HepG2 (cell line): ENCODE data around the gene UBTF. TPM values are rescaled to one million over a fixed set of nuclear protein-coding genes. Genes with fewer than 3 reads are reported as not detected.

Experiments
- AKAP8 ChIP-seq: sonication (generic); formaldehyde crosslinking; IDR thresholded peaks from 2 replicates; pipeline ENCODE4 v1.5.1; 2020; ENCODE audit warnings: mild to moderate bottlenecking, missing genetic modification reagents
- ATF7-NPFF ChIP-seq: sonication (generic); formaldehyde crosslinking; IDR thresholded peaks from 2 replicates; pipeline ENCODE4 v1.8.1; 2023; ENCODE audit warnings: mild to moderate bottlenecking, low read depth, missing genetic modification reagents, moderate library complexity
- CHD4 ChIP-seq: fragments of 200-600 bp; sonication (generic); IDR thresholded peaks from 2 replicates; pipeline ENCODE4 v1.7.0; 2017; ENCODE audit warnings: mild to moderate bottlenecking, low read length, borderline replicate concordance
- ELF1 ChIP-seq: sonication (generic); formaldehyde crosslinking; IDR thresholded peaks from 2 replicates; pipeline ENCODE4 v1.4.0; 2020; ENCODE audit warnings: missing genetic modification reagents
- GABPA ChIP-seq, 2 experiments: IDR thresholded peaks; 2 replicates each; pipeline ENCODE4 v1.6.1; 2011 to 2016; ENCODE audit warnings: low read depth in 2 of 2, low read length in 1 of 2, missing biosample characterization in 1 of 2, missing genetic modification characterization in 1 of 2
- HNRNPL ChIP-seq: fragments of 200-400 bp; formaldehyde crosslinking; IDR thresholded peaks from 2 replicates; pipeline ENCODE4 v1.6.1; 2017; ENCODE audit warnings: mild to moderate bottlenecking, low read depth, low read length
- MYNN ChIP-seq: sonication (generic); formaldehyde crosslinking; IDR thresholded peaks from 2 replicates; pipeline ENCODE4 v1.4.0; 2020; ENCODE audit warnings: mild to moderate bottlenecking, low read depth, missing genetic modification reagents
- POLR2AphosphoS5 ChIP-seq: IDR thresholded peaks from 2 replicates; pipeline ENCODE4 v1.6.1; 2012; ENCODE audit warnings: low read depth, low read length
- SALL2 ChIP-seq: sonication (generic); formaldehyde crosslinking; IDR thresholded peaks from 2 replicates; pipeline ENCODE4 v1.8.1; 2023; ENCODE audit warnings: mild to moderate bottlenecking, missing genetic modification reagents, inconsistent platforms
- SETDB1 ChIP-seq: sonication (generic); formaldehyde crosslinking; IDR thresholded peaks from 2 replicates; pipeline ENCODE4 v1.5.1; 2020; ENCODE audit warnings: missing genetic modification reagents, mild to moderate bottlenecking, borderline replicate concordance
- SMAD1 ChIP-seq: sonication (generic); formaldehyde crosslinking; IDR thresholded peaks from 2 replicates; pipeline ENCODE4 v1.4.0; 2020; ENCODE audit warnings: missing genetic modification reagents, low read depth, mild to moderate bottlenecking, borderline replicate concordance
- STAT6 ChIP-seq: sonication (generic); formaldehyde crosslinking; IDR thresholded peaks from 2 replicates; pipeline ENCODE4 v1.4.0; 2020; ENCODE audit warnings: missing genetic modification reagents, mild to moderate bottlenecking, borderline replicate concordance
- TBP ChIP-seq: sonication (generic); formaldehyde crosslinking; IDR thresholded peaks from 2 replicates; pipeline ENCODE4 v1.5.0; 2020; ENCODE audit warnings: missing genetic modification reagents
- ZFP36L2 ChIP-seq: sonication (generic); formaldehyde crosslinking; IDR thresholded peaks from 2 replicates; pipeline ENCODE4 v1.4.0; 2020; ENCODE audit warnings: missing genetic modification reagents
- ZFY ChIP-seq: sonication (generic); formaldehyde crosslinking; IDR thresholded peaks from 2 replicates; pipeline ENCODE4 v1.4.0; 2020; ENCODE audit warnings: missing genetic modification reagents
- ZKSCAN1 ChIP-seq: fragments of 150-350 bp; IDR thresholded peaks from 2 replicates; pipeline ENCODE4 v1.6.1; 2014; ENCODE audit warnings: low read length
- ZNF138 ChIP-seq: sonication (generic); formaldehyde crosslinking; IDR thresholded peaks from 2 replicates; pipeline ENCODE4 v1.5.0; 2020; ENCODE audit warnings: mild to moderate bottlenecking, low read depth, missing genetic modification reagents
- ZNF282 ChIP-seq: fragments of 450-650 bp; IDR thresholded peaks from 2 replicates; pipeline ENCODE4 v1.6.1; 2018; ENCODE audit not compliant: partially characterized antibody
- ZNF343 ChIP-seq: sonication (generic); formaldehyde crosslinking; IDR thresholded peaks from 2 replicates; pipeline ENCODE4 v1.4.0; 2020; ENCODE audit warnings: mild to moderate bottlenecking, missing genetic modification reagents
- ZNF441 ChIP-seq: sonication (generic); formaldehyde crosslinking; IDR thresholded peaks from 2 replicates; pipeline ENCODE4 v1.7.0; 2021; ENCODE audit warnings: missing genetic modification reagents, borderline replicate concordance
- ZNF550 ChIP-seq: sonication (generic); formaldehyde crosslinking; IDR thresholded peaks from 2 replicates; pipeline ENCODE4 v1.4.0; 2020; ENCODE audit warnings: mild to moderate bottlenecking, missing genetic modification reagents, borderline replicate concordance
- ZNF83 ChIP-seq: sonication (generic); formaldehyde crosslinking; IDR thresholded peaks from 2 replicates; pipeline ENCODE4 v1.4.0; 2020; ENCODE audit warnings: missing genetic modification reagents, mild to moderate bottlenecking, borderline replicate concordance
- polyA plus RNA-seq, 8 experiments: library from polyadenylated mRNA; depleted of rRNA in 3 of 8; stranded (reverse) in 7 of 8; unstranded in 1 of 8; fragments of >200 nt; fragmentation: Illumina TruSeq in 4 of 8; extraction: Trizol in 4 of 8; gene quantifications; 2 replicates each; pipeline versions ENCODE4 v1.2.1 to v1.2.3, GENCODE V29; 2011 to 2016; ENCODE audit warnings: low read depth in 4 of 8, missing spikeins in 1 of 8, mixed read lengths in 1 of 8; ENCODE audit not compliant: insufficient read depth in 1 of 8
- total RNA-seq, 5 experiments: library from RNA; depleted of rRNA; stranded (reverse); fragments of >200 nt; fragmentation: Illumina TruSeq; extraction: Trizol; gene quantifications; 2 replicates each; pipeline ENCODE4 v1.2.3, GENCODE V29; 2016; ENCODE audit warnings: low read depth in 1 of 5
- TF ChIP-seq, protein P1 (sequence below): sonication (generic); formaldehyde crosslinking; IDR thresholded peaks from 2 replicates; pipeline ENCODE4 v1.4.0; 2020; ENCODE audit warnings: mild to moderate bottlenecking, missing genetic modification reagents

The UBTF gene
- total and polyA plus RNA-seq, 2 of the 13 experiments (the other 11 are each of a cell fraction or from before 2014, with no cell fraction given), result 15.2 to 60.9 TPM

- TF ChIP-seq SMAD1 (CRISPR knock-in tag), result no peak
- TF ChIP-seq ZNF83 (CRISPR knock-in tag), result peak; percentile 88; the same call in 1 of the 2 replicates
- no peak for TF ChIP-seq MYNN
- no peak for TF ChIP-seq ZFP36L2 (CRISPR knock-in tag)
- no peak for TF ChIP-seq ZKSCAN1
- TF ChIP-seq ZNF550 (CRISPR knock-in tag), result 0 out of 2 replicates have a peak, but pooled peaks have one; percentile 40
- TF ChIP-seq HNRNPL, result peak; percentile 72
- TF ChIP-seq ELF1 (CRISPR knock-in tag), result peak; percentile 20; the same call in 1 of the 2 replicates
- TF ChIP-seq SALL2 (CRISPR knock-in tag), result peak; percentile 54; the same call in 1 of the 2 replicates
- TF ChIP-seq ZNF343 (CRISPR knock-in tag), result 0 out of 2 replicates have a peak, but pooled peaks have one; percentile 42
- TF ChIP-seq ZNF441 (CRISPR knock-in tag), result peak; percentile 34; the same call in 1 of the 2 replicates
- no peak for TF ChIP-seq TBP (CRISPR knock-in tag)
- TF ChIP-seq ZNF282, result no peak
- peak; percentile 52 for TF ChIP-seq ATF7-NPFF
- no peak for TF ChIP-seq SETDB1 (CRISPR knock-in tag)
- TF ChIP-seq, protein P1, sequence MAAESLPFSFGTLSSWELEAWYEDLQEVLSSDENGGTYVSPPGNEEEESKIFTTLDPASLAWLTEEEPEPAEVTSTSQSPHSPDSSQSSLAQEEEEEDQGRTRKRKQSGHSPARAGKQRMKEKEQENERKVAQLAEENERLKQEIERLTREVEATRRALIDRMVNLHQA (CRISPR knock-in tag), result no peak
- no peak for TF ChIP-seq STAT6
- no peak for TF ChIP-seq ZNF138 (CRISPR knock-in tag)
- 0 out of 2 replicates have a peak, but pooled peaks have one; percentile 22 for TF ChIP-seq ZFY (CRISPR knock-in tag)
- TF ChIP-seq AKAP8 (CRISPR knock-in tag), result peak; percentile 82
- peak; percentile 31 for TF ChIP-seq GABPA (IDR thresholded peaks at IDR 0.05; ENCODE audit: low read depth, low read length)
- TF ChIP-seq GABPA (CRISPR knock-in tag; IDR thresholded peaks at IDR 0.05; ENCODE audit: low read depth), result 0 out of 2 replicates have a peak, but pooled peaks have one; percentile 38
- TF ChIP-seq POLR2AphosphoS5, result peak; percentile 37; the same call in 1 of the 2 replicates
- peak; percentile 44; the same call in 1 of the 2 replicates for TF ChIP-seq CHD4
Observed at GRCh38 chr17:44198721-44199552, 20.5 kb downstream of the UBTF start (continued).
